GM21723 (cell line): ENCODE data around the gene HES7.

Experiments used
- ATAC-seq: cut with Tn5 transposase; IDR thresholded peaks from one replicate; pipeline ENCODE4 v1.9.1; 2021; ENCODE audit warnings: mild to moderate bottlenecking, moderate library complexity; ENCODE audit not compliant: unreplicated experiment

HES7 gene

DNA sequence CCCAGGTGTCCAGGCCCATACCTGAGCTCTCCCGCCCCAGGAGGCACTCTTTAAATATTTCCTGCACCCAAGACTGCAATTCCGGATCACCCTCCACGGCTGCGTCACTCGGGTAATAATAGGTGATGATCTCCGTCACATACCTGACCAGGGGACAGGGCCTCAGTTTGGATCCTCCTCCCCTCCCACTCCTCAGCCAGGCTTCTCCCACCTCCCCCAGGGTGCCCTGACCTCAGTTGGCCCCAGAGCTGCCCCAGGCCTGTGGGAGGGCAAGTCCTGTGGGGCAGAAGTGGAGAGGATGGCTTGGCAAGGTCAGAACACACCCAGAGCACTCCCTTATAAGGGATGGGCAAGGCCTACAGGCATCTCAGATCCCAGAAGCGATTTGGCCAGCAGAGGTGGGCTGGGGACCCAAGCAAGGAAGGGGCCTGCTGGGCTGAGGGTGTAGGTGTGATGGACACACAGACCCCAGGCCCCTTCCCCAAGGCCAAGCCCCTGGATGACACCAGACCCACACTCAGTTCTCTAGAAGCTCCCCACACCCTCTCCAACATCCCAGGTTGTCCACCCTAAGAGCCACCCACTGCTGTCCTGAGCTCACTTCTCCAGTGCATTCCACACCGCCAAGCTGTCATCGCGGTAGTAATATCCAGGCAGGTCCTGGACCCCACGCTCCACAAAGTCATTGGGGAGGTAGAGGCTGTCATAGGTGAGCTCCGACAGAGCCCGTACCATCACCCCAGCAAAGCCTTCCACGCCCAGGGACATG is 48.1 kb downstream of the HES7 start:
- no peak for ATAC-seq

DNA sequence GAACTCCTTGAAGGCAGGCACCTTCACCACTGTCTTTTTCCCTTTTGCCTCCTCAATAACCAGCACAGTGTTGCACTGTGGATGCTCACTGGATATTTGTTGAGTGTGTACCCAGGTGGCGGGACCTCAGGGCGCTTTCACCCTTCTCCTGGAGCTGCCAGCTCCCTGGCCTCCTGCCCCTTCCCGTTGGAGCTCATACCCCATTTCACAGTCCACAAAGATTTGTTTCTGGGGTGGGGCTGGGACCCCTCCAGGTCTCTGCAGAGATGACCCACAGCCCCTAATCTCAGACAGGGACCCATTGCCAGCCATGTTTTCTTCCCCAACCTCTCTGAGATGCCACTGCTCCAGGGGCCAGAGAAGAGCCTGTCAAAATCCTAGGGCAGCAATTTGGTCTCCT is 48.8 kb downstream of the HES7 start:
- ATAC-seq: no peak

GRCh38 chr17:8074554-8074953 is 49.4 kb downstream of the HES7 start:
- no peak for ATAC-seq

- ATAC-seq: no peak
These were observed 50.0 kb downstream of the HES7 start for GRCh38 chr17:8073627-8074484.

DNA sequence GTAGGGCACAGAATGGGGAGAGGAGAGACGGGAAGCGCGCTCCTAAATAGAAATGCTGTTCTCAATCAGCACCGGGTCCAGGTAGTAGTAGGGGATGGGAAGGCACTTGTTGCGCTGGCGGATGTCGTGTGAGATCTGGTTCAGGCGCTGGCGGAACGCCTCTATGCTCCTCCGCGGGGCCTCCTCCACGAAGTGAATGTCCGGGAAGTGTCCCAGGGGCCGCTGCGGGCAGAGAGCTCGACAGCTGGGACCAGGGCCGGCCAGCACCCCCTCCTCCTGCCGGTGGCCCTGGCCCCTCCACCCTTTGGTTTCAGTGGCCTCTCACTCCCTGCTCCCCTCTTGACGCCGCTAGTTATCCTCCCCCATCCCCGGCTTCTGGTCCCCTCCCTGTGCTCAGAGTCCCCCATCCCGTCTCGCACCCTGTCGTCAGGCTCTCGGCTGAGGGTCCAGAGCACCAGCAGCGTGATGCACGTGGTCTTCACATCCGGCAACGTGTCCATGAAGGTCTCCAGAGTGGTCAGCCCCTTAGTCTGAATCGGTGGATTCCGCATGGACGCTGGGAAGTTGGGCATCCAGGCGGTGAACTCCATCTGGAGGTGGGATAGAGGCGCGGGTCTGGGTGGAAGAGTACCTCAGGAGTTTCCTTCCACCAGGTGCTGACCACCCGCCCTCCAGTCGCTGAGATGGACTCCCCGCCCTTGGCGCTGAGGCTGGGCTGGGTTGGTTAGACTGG is 51.0 kb downstream of the HES7 start:
- ATAC-seq: no peak

DNA sequence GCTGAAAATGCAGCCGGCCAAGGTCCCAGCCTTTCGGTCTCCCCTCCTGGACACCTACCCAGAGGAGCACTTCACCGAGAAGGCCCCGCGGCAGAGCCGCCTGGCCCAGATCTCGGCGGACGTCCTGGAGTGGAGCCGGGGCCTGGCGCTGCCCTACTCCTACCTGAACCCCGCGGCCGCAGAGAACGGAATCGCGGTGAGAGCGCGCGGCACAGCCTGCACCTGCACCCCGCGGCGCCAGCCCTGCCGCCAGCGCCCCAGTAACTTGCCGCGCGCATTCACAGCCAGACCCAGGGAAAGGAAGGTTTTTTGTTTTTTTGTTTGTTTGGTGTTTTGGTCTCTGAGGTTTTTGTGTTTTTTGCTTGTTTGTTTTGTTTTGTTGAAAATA is 51.6 kb downstream of the HES7 start:
- no peak for ATAC-seq

DNA sequence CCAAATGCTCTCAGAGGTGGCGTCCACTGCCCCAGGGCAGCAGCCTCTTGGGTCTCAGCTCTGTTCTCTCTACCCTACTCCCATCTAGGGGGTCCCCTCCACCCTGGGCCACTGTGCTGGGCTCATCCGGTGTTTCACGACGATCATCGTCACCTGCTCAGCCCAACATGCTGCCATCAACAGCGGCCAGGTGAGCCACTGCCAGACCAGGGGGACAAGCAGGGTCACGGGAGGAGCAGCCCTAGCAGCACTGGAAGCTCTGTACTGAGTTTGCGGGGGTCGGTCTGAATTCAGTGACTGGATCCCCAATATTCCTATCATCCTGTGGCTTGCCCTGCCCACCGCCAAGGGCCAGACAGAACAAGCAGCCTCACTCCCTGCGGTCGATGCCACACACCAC is 52.4 kb downstream of the HES7 start:
- ATAC-seq: no peak
